SIG-M5 treated with dmso at 0.1 percent for 504 hours (cell line): ENCODE data around the gene SPG11.

ENCODE experiments used
- DNase-seq: peaks from one replicate; lab custom pipeline; 2025; ENCODE audit not compliant: unreplicated experiment; lab: John Stamatoyannopoulos, UW

The SPG11 gene

DNA sequence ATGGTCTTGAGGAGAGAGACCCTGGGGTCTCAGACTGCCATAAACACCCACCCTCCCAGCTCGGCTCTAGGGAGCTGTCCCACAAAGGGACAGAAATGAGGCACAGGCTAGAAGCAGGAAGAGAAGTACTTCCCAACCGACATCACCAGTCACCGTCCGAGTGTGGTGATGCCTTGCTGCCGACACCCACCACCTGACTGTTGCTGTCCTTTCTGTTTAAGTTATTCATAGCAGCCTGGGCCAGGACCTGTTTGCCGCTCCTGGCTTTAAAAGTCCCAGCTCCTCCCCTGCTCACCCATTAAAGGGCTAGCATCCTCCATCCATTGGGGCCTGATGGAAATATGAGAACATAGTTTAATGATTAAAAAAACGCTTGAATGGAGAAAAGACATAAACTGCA is 13.2 kb upstream of the SPG11 start:
- no peak for DNase-seq

DNA sequence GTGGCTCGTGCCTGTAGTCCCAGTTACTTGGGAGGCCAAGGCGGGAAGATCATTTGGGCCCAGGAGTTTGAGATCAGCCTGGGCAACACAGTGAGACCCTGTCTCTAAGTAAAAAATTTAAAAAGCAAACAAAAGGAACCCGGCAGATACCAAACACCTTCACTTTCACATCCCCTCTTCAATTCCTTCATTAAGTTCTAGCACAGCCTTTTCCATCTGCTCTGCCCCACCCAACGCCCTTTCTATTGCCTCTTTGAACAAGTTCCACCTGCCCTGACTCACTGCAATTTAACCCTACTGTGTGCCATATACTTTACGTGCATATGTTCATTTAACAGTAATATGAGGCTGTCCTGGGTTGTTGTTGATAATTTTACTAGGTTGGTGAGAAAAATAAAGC is 12.4 kb upstream of the SPG11 start:
- DNase-seq, result no peak

DNA sequence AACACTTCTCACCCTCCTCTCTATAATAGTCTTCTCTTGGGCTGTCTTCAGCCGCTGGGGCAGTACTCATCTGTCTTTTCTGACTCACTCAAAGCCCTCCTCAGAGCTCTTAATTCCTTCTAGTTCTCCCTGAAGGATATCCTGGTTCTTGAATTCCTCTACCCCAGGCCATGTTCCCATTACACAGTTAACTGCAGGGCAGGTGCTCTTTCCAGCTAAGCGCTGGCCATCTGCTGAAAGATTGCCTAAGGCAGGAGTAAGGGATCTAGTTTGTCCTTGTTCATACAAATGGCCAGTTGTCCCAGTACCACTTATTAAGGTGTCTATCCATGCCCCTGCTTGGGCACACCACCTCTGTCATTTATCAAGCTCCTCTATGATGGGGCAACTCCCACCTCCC is 10.2 kb upstream of the SPG11 start:
- DNase-seq, result no peak

DNA sequence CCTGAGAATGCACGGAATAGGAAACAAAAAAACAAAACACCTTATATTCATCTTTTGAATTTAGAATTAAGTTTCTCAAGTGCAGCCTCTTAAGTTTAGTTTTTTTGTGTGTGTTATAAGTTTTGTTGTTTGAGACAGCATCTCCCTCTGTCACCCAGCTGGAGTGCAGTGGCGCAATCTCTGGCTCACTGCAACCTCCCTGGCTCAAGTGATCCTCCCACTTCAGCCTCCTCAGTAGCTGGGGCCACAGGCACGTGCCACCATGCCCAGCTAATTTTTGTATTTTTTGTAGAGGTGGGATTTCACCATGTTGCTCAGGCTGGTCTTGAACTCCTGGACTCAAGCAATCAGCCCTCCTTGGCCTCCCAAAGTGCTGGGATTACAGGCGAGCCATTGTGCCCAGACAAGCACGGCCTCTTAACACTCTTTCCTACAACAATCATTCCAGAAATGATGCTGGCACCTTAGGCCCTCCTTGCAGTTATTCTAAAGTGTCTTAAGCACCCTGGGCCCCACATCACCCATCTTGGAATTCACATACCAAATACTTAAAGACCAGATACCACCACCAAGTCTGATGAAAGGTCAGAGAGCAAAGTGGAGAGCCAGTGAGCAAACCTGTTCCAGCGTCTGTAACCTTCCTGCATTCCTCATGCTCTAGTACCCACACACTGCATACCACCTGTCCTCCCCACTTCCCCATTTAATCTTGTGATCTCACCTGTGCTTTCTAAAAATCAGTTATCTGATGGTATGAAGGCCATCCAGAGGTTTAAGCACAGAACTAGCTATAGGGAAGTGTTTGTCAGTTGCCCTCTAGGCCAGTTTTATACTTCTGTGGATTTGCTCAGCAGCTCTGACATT is 6.9 kb upstream of the SPG11 start:
- DNase-seq, result no peak

DNA sequence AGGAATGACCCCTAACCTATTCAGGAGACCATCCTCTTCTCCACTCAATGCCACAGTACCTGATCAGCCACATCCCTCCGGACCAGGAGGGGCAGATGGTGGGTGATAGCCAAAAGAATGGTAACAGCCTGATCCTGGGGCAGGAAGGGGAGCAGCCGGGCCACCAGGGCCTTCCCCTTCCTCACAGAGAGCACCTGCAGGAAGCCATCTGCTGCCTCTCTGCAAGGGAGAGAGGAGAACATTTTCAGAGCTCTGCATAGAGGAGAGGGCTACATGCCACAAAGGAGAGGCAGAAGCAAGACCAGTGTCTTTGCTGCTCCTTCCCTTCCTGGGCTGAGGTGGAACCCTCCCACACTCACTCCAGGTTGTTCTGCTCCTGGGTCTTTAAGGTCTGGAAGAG is 5.5 kb upstream of the SPG11 start:
- no peak for DNase-seq

DNA sequence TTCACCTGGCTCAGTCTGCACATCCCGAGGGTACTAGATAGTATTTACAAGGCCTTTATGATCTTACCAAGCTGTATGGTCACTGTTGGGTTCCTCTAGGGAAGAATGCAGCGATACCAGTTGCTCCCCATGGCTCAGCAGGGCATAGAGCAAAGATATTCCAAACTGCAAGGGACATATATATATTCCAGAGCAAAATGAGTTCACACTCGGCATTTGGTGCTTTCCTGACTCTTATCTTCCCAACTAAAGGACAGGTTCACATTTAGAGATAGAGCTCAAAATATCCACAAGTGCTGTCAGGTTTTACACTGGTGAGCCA is 3.5 kb upstream of the SPG11 start:
- no peak for DNase-seq

DNA sequence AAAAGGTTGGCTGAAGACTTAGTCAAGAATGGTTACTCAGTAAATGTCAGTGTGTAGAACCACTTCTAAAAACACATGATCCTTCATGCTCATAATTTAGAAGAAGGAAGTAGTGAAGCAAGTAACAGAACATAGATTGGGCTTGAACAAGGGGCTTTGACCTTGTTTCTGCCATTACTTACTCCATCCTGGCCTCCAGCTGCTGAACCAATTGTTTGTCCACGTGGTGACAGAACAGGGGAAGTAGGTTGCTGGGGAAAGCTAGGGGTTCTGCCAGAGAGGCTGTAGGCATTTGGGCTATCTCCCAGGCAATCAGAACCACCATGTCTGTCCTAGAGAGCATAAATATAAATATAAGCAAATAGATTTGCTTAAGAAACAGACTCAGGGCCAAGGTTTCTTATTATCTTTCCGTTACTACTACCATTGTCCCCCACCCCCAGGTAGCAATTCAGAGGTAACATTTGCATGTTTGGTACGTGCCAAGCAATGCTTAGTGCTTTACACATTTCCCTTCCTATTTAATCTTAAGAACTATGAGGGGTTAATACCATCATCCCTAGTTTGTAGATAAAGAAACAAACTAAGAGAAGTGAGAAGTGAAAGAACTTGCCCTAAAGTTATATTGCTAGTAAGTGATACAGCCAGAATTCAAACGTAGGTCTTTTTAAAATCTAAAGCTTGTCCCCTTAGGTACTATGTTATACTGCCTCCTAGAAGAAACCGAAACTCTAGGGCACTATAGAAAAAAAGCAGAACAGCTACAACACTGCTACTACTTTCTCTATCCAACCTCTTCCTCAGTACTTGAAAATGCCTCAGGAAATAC is 3.0 kb upstream of the SPG11 start:
- peak; percentile 2 for DNase-seq

DNA sequence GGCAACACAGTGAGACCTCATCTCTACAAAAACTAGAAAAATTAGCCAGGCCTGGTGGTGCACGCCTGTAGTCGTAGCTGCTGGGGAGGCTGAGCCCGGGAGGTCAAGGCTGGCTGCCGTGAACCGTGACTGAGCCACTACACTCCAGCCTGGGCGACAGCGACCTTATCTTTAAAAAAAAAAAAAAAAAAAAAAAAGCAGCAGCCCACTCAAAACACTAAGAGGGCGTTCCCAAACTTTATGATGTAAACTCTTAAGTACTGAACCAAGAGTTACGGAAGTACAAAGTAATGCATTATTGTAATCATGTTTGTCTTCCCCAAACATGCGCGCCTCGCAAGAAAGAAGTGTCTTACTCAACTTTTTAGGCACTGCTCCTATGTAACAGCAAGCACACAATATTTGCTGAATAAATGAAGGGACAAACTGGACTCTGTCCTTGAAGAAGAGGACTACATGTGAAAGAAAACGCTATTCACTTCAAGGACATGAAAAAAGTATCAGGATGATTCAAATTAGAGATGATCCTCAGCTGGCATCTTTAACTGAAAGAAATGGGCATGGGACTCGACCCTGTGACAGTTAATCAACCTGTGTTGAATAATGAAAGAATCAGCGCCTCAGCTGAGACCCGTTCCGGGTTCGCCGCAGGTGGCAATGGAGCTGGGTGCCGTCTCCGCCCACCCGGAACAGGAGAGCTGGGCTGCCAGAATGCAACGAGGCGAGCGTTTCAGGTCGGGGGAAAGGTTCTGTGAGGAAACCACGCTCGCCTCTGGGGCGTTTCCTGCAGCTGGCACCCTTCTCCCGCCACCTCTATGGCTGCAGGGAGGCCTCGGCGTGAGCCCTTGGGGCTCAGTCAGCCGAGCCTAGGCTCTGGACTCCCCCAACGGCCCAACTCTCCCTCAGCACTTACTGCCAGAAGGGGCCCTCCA is 718 bp downstream of the SPG11 start:
- peak; percentile 57 for DNase-seq

DNA sequence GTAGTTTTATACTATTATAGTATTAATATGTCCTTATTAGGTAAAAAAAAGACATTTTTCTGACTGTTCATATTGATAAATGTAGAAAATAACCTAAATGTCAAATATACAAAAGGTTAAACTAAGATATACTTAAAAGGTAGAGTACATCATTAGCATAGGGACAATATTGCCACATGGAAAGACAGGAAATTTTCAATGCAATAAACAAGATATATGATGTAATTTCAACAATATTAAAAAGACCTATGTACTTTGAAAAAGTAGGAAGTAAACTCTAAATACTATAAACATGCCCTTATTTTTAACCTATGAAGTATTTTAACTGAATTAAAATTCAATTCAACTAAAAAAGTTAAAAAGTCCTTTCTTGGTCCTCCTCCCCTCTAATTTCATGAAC is 1.9 kb downstream of the SPG11 start:
- peak; percentile 3 for DNase-seq

DNA sequence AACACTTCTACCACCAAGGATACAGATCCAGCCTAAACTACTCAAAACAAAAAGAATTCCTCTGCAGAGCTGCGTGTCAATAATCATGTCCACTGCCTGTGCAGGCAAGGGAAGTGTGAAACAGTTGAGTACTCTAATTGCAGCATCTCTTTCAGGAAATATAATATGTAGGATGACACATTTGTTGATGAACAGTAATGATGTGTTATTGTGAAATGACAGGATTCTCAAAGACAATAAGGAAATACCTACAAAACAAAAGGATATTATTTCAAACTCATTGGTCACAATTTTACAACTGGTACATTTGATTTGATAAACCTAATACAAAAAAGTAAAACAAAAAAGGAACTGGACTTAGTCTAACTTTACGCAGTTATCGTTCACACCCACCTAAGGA is 4.4 kb downstream of the SPG11 start:
- peak; percentile 8 for DNase-seq

DNA sequence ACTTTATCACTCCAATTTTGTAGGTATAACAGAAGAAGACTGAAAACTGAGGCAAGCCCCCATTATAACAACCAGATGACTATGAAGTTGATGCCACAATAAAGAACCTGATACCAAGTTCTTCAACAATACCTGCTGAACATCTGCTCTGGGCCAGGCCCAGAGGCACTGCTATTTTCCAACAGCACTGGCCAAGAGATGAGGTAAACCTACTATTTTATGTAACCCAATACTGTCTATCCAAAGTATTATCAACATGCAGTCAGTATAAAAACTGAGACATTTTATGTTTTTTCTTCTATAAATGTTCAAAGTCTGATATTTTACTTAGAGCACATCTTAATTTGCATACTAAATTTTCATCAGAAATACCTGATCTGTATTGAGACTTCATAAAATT is 6.1 kb downstream of the SPG11 start:
- DNase-seq, result no peak

DNA sequence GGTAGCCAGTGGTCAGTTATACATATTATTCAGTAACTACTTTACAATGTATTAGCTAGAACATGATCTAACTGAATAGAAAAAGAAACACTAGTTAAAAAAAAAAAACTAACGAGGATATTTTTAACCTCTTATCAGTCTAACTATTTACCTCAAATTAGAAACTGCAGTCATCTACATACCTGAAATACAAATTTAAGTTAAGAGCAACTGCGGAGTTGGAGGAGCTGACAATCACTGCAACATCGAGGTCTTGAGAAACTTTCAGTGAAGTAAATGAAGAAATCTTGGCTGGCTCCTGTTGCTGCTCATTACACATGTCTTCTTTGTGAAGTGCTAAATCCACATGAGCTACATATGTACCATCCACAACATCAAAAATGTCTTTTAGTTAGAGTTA is 6.5 kb downstream of the SPG11 start:
- DNase-seq, result no peak

DNA sequence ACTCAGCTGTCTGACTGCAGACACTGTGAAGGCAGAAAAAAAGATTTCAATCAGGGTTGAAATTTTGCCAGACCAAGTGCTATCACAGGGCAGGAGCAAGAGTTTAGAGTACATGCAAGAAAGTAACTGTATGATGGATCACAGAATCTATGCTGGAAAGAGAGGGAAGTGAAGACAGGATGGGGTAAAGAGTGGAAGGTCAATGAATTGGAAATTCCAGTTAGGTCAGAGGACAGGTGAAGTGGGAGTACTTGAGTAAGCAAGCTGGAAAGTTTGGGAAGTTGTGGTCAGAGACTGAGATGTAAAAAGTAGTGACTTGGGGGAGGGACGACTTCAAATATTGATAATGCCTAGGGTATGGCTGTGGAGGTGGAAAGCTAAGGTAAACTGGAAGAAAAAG is 7.2 kb downstream of the SPG11 start:
- no peak for DNase-seq

DNA sequence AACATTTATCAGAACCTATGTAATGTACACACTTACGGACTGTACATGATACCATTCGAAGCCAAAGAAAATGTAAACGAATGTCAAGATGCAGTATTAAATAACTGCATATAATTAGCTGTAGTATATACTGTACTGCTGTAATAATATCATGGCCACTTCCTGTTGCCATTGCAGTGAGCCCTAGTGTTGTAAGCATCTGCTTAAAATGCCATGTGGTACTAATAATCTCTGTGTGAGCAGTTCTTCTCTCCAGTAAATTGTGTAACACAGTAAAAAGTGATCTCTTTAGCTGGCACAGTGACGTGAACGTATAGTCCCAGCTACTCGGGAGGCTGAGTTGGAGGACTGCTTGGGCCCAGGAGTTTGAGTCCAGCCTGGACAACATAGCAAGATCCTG is 8.6 kb downstream of the SPG11 start:
- peak; percentile 30 for DNase-seq

DNA sequence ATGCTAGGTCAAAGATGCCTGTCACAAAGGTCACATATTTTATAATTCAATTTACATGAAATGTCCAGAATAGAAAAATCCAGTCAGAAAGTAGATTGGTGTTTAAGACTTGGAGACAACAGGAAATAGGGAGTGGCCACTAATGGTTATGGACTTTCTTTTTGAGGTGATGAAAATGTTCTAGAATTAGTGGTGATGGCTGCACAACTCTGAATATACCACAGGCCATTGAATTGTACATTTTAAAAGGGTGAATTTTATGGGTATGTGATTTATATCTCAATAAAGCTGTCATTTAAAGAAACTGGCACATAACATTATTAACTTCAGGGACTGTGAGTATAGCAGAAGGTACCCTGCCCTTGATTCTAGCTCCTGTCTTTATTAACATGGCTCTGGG is 15.8 kb downstream of the SPG11 start:
- no peak for DNase-seq

DNA sequence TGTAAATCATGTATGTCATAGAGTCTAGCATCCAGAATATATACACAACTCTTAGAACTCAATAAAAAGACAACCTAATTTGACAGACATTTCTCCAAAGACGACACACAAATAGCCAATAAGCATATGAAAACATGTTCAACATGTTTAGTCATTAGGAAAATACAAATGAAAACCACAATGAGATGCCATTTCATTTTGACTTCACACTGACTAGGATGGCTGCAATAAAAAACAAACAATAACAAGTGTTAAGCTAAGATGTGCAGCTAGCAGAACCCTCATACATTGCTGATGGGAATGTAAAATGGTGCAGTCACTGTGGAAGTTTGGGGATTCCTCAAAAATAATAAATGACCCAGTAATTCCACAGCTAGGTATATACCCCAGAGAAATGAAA is 16.4 kb downstream of the SPG11 start:
- DNase-seq, result no peak

DNA sequence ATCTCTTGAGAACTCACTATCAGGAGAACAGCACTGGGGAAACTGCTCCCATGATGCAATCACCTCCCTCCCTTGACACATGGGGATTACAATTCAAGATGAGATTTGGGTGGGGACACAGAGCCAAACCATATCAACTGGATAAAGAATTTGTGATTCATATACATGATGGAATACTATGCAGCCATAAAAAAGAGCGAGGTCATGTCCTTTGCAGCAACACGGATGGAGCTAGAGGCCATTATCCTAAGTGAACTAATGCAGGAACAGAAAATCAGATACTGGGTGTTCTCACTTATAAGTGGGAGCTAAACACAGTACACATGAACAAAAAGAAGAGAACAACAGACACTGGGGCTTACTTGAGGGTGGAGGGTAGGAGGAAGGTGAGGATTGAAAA is 17.0 kb downstream of the SPG11 start:
- DNase-seq, result no peak

DNA sequence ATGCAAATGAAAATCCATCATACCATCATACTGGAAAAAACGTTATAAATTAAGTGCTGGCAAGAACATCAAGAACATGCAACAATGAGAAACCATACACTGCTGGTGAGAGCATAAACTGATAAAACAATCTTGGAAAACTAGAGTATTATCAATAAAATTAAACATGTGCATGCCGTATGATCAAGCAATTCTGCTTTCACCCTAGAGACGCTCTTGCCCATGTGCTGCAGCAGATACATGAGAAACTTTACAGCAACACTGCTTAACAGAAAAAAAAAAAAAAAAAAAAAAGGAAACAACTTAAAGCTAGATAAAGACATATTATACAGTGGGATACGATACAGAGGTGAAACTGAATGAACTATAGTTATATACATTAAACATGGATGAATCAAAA is 21.8 kb downstream of the SPG11 start:
- no peak for DNase-seq

DNA sequence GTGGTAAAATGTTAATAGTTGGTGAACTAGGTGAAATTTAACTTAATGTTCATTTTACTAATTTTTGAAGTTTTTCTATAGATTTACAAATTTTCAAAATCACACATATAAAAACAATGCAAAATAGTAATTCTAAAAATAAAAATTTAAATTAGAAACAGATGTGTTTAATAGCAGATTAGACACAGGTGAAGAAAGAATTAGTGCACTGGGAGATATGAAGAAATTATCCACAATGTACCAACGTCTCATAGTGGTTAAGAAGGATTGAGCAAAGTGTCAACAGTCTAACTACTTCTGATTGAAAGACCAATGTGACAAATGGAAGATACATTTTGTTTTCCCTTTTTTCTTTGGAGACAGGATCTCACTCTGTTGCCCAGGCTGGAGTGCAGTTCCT is 26.5 kb downstream of the SPG11 start:
- DNase-seq, result no peak

DNA sequence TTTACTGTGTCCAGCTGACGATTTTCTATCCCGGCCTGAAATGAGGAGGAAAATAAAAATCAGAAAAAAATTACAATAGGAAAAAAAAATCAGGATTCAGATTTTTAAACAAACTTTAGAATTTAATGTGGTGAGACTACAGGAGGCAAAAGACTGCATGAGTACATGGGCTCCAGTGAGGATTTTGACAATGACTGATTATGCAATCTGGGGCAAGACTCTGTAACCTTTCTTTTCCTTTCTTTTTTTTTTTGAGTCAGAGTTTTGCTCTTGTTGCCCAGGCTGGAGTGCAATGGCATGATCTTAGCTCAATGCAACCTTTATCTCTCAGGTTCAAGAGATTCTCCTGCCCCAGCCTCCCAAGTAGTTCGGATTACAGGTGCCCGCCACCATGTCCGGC is 29.9 kb downstream of the SPG11 start:
- DNase-seq, result peak; percentile 38

DNA sequence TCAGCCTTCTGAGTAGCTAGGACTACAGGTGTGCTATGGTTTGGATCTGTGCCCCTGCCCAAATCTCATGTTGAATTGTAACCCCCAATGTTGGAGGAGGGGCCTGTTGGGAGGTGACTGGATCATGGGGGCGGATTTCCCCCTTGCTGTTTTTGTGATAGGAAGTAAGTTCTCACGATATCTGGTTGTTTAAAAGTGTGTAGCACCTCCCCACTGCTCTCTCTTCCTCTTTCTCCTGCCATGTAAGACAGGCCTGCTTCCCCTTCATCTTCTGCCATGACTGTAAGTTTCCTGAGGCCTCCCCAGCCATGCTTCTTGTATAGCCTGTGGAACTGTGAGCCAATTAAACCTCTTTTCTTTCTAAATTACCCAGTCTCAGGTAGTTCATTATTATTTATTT is 38.2 kb downstream of the SPG11 start:
- DNase-seq, result peak; percentile 4

DNA sequence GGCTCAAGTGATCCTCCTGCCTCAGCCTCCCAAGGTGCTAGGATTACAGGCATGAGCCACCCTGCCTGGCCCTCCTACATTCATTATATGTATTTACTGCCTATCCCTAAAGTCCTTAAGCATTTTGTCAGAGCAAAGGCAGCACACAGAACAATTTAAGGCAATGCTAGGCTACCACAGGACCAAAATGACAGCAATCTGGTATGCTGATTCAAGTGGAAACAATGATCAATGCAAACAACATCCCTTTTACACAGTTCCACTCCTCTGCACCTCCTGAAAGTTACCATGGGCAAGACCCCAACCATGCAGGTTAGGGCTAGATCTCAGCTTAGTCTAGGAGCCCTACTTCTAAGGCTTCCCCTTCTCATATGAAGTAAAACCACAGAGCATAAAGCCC is 40.3 kb downstream of the SPG11 start:
- no peak for DNase-seq
